ENCODE results near the gene RERE. TPM values are rescaled to one million over a fixed set of nuclear protein-coding genes. Genes with fewer than 3 reads are reported as not detected.

RERE gene
- total RNA-seq, 1 experiment from 2014 or later = 9.8 TPM

DNA sequence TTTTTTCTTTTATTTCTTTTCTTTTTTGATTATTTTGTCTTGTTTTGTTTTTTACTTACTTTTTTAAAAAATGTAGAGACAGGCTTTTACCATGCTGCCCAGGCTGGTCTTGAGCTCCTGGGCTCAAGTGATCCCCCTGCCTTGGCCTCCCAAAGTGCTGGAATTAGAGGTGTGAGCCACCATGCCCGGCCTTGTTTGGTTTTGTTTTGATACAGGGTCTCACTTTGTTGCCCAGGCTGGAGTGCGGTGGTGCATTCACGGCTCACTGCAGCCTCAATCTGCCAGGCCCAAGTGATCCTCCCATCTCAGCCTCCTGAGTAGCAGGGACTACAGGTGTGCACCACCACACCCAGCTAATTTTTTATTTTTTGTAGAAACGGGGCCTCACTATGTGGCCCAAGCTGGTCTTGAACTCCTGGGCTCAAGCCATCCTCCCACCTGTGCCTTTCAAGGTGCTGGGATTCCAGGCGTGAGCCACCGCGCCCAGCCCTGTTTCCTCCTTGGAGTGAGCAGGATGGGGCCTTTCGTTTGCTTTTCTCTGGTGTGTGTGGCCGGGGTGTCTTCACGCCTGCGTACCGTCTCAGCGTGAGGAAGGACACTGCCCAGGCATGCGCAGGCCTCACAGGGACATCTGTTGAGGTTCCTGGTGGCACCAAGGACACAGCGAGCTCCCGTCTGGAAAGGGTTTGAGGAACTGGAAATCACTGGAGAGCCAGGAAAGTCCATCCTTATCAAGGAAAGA is 484.0 kb downstream of the RERE start:
- no peak for DNase-seq (ENCODE audit: low read depth)
- in situ Hi-C loops (cut with HindIII; ENCODE audit: low pct_unique_long_range_greater_than_20kb, low sequenced_read_pairs) = no loop called here

DNA sequence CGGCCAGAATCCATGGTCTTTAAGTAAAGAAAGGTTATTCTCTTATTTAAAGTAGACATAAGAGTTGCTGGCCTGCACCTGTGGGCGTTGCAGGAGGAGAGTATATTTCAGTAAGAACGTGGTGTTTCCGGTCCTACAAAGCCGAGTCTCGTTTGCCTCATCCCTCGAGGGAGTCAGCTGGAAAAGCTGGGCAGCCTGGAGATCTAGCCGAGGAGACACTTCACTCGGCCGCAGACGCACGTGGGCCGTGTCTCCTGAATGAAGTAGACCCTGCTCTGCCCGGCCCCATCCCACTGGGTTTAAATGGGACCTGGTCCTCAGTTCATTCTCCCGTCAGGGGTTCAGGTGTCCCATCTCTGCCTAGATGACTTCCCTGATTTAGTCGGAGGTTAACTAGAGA is 484.6 kb downstream of the RERE start:
- DNase-seq (ENCODE audit: low read depth) = no peak
- in situ Hi-C loops (cut with HindIII; ENCODE audit: low pct_unique_long_range_greater_than_20kb, low sequenced_read_pairs) = no loop called here

DNA sequence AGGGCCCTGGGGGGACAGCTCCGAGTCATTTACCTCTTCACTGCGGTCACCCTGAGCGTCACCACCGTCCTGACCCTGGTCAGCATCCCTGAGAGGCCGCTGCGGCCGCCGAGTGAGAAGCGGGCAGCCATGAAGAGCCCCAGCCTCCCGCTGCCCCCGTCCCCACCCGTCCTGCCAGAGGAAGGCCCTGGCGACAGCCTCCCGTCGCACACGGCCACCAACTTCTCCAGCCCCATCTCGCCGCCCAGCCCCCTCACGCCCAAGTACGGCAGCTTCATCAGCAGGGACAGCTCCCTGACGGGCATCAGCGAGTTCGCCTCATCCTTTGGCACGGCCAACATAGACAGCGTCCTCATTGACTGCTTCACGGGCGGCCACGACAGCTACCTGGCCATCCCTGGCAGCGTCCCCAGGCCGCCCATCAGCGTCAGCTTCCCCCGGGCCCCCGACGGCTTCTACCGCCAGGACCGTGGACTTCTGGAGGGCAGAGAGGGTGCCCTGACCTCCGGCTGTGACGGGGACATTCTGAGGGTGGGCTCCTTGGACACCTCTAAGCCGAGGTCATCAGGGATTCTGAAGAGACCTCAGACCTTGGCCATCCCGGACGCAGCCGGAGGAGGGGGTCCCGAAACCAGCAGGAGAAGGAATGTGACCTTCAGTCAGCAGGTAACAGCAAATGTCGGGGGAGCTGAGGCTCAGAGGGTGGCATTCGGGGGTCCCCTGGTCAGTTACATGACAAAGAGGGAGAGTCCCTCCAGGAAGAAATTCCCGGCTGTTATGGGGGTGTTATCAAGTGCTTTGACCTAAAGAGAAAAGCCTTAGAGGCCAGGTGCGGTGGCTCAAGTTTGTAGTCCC is 486.9 kb downstream of the RERE start:
- no peak for DNase-seq (ENCODE audit: low read depth)
- in situ Hi-C loops (cut with HindIII; ENCODE audit: low pct_unique_long_range_greater_than_20kb, low sequenced_read_pairs) = no loop called here

DNA sequence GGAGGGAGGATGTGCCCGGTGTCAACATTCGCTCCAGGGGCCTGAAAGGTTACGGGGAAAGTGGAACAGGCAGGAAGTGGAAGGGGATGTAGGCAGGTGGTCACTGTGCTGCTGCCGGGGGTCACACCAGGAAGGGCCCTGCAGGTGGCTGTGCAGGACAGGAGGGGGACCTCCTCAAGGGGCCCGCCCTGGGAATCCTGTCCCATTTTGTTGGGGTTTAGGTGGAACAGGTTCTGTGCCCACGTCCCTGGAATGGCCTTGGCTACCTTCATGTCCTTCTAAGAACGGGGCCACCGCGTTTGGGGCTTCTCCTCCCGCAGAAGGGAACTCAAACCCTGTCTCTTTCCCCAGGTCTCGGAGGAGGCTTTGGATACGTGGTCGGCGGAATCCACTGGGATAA is 487.6 kb downstream of the RERE start:
- in situ Hi-C loops (cut with HindIII; ENCODE audit: low pct_unique_long_range_greater_than_20kb, low sequenced_read_pairs) = no loop called here

DNA sequence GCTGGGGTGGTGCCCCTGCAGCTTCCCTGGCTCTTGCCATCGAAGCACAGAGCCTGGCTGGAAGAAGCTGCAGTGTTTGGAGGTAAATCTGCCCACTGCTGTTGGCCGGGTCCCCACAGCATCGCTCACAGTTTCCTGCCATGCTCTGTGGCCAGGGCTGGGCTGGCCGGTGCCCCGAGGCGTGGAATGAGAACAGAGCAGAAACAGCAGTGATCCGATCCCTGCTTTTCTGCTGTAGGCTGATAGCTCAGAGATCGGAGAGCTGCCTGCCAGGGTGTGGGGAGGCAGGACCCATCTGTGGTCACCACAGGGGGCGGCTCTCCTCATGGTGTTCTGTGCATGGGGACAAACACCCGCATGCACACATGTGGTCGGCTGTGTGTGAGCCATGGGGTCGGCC is 488.0 kb downstream of the RERE start:
- in situ Hi-C loops (cut with HindIII; ENCODE audit: low pct_unique_long_range_greater_than_20kb, low sequenced_read_pairs) = no loop called here
- no peak for DNase-seq (ENCODE audit: low read depth)

More for the DNA sequence above, 487.6 kb downstream of the RERE start:
- DNase-seq (ENCODE audit: low read depth) = no peak

DNA sequence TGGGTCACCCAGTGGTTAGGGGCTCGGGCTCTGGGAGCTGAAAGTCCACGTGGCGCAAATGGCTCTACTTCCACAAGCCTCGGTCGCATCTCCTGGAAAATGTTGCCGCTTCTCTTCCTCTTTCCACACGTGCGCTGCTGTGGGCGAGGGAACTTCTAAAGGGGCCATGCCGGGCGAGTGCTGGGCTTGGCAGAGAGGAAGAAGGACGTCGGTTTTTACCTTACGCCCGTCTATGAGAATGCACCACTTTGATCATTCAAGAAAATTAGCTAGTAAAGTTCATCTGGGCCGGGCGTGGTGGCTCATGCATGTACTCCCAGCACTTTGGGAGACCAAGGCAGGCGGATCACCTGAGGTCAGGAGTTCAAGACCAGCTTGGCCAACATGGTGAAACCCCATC is 489.2 kb downstream of the RERE start:
- DNase-seq (ENCODE audit: low read depth) = no peak
- in situ Hi-C loops (cut with HindIII; ENCODE audit: low pct_unique_long_range_greater_than_20kb, low sequenced_read_pairs) = no loop called here

DNA sequence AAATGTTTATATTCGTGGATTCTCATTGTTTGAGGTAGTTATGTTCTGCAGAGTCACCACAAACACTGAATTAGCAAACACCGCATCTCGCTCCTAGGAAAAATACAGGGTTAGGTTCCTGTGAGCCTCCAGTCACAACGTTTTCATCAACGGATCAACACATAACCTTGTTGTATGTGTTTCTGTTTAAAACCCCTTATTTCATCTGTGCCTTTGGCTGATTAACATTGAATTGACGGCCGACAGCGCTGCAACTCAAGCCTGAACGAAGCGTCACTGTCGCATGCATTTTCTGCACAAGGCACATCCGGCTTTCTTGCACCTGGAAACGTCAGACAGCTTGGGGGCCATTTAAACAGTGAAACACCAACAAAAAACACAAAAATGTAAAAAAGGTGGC is 491.2 kb downstream of the RERE start:
- DNase-seq (ENCODE audit: low read depth) = no peak
- in situ Hi-C loops (cut with HindIII; ENCODE audit: low pct_unique_long_range_greater_than_20kb, low sequenced_read_pairs) = no loop called here

DNA sequence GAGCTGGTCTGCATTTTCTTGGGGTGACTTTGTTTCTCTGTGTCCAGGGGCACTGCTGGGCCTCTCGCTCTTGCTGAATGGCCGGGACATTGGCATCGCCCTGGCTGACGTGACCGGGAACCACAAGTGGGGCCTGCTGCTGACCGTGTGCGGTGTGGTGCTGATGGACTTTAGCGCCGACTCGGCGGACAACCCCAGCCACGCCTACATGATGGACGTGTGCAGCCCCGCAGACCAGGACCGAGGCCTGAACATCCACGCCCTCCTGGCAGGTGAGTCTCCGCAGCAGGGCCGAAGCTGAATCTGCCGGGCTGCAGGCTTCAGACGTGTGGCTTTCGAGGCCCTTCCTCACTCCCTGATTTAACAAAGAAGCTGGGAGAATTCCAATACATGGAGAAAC is 491.7 kb downstream of the RERE start:
- in situ Hi-C loops (cut with HindIII; ENCODE audit: low pct_unique_long_range_greater_than_20kb, low sequenced_read_pairs) = no loop called here
- DNase-seq (ENCODE audit: low read depth) = no peak

DNA sequence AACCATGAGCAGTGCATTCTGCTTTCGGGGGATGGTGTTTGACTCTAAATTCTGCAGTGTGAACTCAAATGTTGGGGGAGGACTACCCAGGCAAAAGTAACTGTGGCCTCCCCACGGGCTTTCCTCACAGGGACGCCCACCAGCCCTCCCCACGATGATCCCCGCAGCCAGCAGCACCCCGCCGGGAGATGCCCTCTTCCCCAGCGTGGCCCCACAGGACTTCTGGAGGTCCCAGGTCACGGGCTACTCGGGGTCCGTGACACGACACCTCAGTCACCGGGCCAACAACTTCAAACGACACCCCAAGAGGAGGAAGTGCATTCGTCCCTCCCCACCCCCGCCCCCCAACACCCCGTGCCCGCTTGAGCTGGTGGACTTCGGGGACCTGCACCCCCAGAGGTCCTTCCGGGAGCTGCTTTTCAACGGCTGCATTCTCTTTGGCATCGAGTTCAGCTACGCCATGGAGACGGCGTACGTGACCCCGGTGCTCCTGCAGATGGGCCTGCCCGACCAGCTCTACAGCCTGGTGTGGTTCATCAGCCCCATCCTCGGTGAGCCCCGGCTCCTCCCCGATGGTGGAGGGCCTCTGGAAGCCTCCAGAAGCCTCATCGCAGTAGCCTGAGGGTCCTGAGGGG is 493.1 kb downstream of the RERE start:
- in situ Hi-C loops (cut with HindIII; ENCODE audit: low pct_unique_long_range_greater_than_20kb, low sequenced_read_pairs) = no loop called here
- DNase-seq (ENCODE audit: low read depth) = no peak

DNA sequence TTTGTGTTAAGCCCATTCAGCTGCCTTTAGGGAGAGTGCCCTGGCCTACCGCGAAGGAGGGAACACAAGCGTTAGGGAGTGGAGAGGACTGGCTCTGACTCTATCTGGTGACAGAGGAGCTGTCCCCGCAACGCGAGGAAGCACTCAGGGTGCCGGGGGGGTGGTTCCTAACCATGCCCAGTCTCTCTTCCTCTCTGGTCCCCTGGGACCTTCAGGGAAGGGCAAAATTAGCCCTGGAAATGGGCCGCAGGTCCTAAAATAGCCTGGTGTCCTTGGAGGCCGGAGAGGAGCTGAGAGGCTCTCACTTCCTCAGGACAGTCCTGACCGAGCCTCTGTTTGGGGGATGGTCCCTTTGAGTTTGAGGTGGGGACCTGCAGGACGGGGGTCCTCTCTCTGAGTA is 493.7 kb downstream of the RERE start:
- no peak for DNase-seq (ENCODE audit: low read depth)
- in situ Hi-C loops (cut with HindIII; ENCODE audit: low pct_unique_long_range_greater_than_20kb, low sequenced_read_pairs) = no loop called here

DNA sequence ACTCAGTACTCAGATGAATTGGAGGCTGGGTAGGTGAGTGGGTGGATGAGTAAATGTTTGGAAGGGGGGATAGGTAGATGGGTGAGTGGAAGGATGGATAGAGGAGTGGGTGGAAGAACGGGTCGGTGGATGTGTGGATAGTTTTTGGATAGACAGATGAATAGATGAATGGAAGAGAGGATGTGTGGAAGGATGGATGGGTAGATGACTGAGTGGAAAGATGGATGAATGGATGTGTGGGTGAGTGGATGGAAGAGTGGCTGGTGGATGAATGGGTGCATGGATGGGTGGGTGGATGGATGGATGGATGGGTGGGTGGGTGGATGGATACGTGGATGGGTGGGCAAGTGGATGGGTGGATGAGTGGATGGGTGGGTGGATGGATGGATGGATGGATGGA is 495.8 kb downstream of the RERE start:
- no peak for DNase-seq (ENCODE audit: low read depth)
- in situ Hi-C loops (cut with HindIII; ENCODE audit: low pct_unique_long_range_greater_than_20kb, low sequenced_read_pairs) = no loop called here

DNA sequence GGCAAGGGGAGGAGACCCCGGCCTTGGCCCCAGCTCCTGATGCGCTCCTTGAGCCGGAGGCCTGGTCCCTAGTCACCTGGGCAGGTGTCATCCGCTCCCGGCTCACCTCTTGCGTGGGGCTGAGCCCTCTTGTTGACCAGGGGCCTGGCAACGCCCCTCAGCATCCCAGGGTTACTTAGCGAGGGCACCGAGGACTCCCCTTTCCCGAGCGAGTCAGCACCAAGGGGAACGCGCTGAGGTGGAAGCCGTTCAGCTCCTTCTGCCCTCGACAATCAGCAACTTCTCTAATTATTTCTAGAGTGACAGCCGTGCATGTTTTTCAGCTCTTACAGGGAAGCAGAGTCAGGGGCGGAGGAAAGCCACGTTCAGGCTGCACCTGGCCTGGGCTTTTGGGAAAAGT is 499.0 kb downstream of the RERE start:
- in situ Hi-C loops (cut with HindIII; ENCODE audit: low pct_unique_long_range_greater_than_20kb, low sequenced_read_pairs) = loop anchor here (10.0 kb wide), 1 partner anchor 304 kb away; no protein-coding TSS in a partner anchor
- DNase-seq (ENCODE audit: low read depth) = no peak

DNA sequence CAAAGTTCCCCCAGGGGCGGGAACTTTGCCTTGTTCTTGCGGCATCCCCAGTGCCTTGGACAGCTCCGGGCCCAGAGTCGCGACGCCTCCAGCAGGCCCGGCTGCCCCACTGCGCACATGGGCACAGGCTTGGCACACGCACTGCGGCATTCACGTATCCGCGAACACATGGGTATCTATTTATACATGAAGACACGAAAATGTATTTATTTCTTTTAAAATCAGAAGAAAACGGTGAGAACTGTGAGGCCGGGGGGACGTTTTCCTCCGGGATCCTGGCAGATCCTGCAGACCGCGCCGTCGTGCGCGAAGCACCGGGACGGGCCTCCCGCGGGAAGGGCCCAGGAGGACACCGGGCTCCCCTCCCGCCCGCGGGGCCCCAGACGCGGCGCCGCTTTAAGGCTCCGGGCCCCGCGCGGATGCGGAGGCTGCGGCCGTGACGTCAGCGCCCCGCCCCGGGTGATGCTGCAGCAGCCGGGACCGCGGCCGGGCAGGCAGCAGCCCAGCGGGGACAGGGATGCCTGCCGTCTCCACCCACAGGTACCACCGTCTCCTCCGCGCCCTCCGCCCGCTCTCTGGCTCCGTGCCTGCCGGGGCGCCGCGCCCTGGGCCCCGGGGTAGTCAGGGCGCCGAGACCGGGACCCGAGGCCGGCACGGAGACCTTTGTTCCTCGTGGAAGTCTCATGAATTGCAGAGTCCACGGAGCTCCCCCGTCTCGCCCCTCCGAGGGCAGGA is 499.6 kb downstream of the RERE start, which contains the start of gene SLC45A1:
Gene SLC45A1 (plus strand): TSS at position 468 of the 735 bp plus-strand sequence. CDS start 6,216 bp downstream, outside the sequence.
- peak; percentile 45 for DNase-seq (ENCODE audit: low read depth)
- in situ Hi-C loops (cut with HindIII; ENCODE audit: low pct_unique_long_range_greater_than_20kb, low sequenced_read_pairs) = loop anchor here (10.0 kb wide), 1 partner anchor 303 kb away; no protein-coding TSS in a partner anchor

DNA sequence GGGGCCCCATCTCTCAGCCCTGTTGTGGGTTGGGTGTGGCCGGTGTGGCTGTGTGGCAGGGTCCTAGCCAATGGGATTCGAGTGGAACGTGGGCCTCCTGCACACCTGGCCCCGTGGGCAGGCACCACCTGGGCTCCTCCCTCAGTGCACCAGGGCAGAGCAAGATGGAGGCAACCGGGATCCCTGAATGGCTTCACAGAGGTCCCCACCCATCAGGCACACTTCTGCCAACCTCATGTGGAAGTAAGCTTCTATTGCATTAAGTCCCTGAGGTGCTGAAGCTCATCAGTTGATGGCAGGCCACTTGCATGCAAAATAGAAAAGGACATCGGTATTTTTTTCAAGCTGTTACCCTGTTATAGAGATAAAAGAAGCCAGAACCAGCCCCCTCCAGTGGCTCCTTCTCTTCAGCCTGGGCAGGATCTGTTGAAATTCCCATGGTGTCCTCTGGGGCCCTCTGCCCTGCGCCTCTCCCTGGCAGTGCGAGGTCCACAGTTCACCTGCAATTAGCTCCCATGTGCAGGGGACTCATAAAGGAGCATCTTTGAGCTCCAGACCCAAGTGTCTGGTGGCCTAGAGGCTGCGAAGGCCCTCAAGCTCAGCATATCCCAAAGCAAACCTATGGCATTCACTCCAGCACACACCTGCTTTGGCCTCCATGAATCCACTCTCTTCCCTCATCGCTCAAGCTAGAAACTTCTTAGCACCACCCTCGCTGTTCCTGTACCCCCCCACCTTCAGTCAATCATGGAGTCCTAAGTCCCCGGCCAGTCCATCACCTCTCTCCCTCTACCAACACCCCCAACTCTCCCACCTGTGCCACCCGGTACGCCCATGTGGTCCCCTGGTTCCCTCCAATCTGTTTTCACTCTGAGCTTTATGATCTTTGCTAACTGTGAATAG is 501.6 kb downstream of the RERE start:
- in situ Hi-C loops (cut with HindIII; ENCODE audit: low pct_unique_long_range_greater_than_20kb, low sequenced_read_pairs) = loop anchor here (10.0 kb wide), 1 partner anchor 301 kb away; no protein-coding TSS in a partner anchor
- DNase-seq (ENCODE audit: low read depth) = no peak

DNA sequence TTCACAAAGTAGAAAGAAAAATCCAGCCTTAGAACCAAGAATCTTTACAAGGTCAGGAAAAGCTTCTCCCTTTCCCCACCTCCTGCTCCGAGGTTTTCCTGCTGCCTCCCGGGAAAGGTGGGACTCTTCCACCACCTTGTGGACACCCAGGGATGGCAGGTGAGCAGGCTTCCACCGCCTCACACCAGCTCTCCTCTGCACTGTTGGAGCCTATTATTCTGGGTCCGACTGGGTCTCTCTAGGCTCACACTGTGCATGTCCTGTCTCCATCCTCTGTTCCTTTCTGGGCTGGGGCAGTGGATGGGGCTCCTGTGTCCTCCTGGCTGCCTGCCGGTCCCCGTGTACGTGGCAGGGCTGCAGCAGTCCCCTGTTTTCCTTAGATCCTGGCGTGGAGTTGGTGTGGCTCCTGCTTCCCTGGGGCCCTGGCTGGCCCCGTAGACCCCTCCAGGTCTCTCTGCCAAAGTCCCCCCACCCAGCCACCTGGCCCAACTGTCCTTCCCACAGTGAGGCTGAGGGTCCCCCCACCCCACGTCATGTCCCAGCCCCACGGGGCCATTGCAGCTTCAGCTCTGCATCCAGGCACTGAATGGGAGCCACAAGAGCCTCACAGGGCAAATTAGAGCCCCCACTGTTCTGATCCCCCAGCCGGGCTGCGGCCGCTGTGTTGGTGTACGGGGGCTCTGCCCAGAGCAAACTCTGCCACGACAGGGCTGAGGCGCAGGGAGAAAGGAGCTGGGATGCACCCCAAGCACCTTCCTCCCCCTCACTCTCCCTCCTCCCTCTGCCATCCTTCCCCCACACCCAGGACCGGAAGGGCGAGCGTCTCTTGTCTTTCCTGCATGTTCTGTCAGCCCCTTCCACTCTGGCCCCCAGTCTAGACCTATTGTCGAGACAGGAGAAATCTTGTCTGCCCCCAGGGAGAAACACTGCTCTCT is 502.8 kb downstream of the RERE start:
- DNase-seq (ENCODE audit: low read depth) = peak; percentile 74
- in situ Hi-C loops (cut with HindIII; ENCODE audit: low pct_unique_long_range_greater_than_20kb, low sequenced_read_pairs) = loop anchor here (10.0 kb wide), 1 partner anchor 300 kb away; no protein-coding TSS in a partner anchor

DNA sequence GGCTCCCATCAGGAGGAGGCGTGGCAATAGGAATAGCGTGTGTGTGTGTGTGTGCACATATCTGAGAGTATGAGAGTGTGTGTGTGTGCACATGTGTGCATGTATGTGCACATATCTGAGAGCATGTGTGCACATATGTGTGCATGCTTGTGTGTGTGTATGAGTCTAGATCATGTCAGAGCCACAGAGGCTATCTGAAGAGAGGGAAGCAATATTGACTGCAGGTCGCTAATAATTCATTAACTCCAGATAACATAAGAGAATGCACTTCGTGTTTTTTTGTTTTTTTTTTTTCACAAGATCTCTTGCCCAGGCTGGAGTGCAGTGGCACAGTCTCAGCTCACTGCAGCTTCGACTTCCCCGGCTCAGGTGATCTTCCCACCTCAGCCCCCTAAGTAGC is 504.2 kb downstream of the RERE start:
- in situ Hi-C loops (cut with HindIII; ENCODE audit: low pct_unique_long_range_greater_than_20kb, low sequenced_read_pairs) = loop anchor here (10.0 kb wide), 1 partner anchor 298 kb away; no protein-coding TSS in a partner anchor
- no peak for DNase-seq (ENCODE audit: low read depth)

All from Caki2 (cell line).